ENCODE data around the gene FRMD3. TPM values are rescaled to one million over a fixed set of nuclear protein-coding genes. Genes with fewer than 3 reads are reported as not detected.

The FRMD3 gene
- total RNA-seq, 1 experiment from 2014 or later: 0.55 TPM

DNA sequence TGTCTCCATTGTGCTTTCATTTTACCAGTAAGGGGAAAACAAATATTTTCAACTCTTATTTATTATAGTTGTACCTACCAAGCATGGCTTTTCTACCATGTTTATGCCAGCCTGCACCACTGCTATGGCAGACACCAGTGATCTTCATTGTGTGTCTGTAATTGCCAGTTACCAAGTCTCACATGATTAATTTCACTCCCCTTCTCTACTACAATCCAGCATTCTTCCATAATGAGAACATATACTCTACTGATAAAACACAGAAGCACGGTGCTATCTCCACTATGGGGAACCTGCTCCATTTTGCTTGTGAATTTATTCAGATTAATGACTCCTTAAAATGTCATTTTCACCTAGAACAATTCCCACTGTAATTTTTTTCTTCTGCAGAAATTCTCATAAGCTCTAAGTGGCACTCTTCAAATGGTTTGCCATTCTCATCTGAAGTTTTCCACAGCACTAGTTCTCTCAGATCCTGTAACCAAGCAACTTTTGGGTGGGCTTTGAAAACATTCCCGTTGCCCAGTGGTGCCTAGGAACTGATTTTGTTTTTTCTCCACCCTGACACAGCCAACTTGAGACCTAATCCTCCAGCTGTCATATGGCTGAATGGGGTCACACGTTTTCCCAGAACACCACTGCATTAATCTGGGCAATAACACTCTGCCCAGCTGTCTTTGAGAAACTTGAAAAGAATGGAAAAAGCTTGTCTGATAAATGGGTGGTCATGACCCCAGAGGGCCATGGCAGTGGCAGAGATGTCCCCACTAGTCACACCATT is 252.6 kb downstream of the FRMD3 start:
- no peak overlapping the region for H2BK5ac ChIP-seq (ENCODE audit: insufficient read length, low read length)
- no peak overlapping the region for H3K4ac ChIP-seq (ENCODE audit: low read depth, low read length)
- no peaks in the 10 kb centered on the region for H4K20me1 ChIP-seq (ENCODE audit: control insufficient read depth, insufficient read depth, insufficient read length)
- no peak overlapping the region for H2BK120ac ChIP-seq (ENCODE audit: low read depth, low read length, poor library complexity, severe bottlenecking)
- peaks cover 5 to 11% of the 10 kb centered on the region in 2 experiments; a peak in 2 of 4 replicates for H3K4me1 Mint-ChIP-seq
- no peak overlapping the region for H3T11ph ChIP-seq (ENCODE audit: low read length)
- H3K4me3 Mint-ChIP-seq: no peak overlapping the region
- WGBS (ENCODE audit: extremely low coverage, insufficient read length, low lambda C conversion rate): no CpG with 5 or more reads among the region's 3 CpGs
- no peaks in the 10 kb centered on the region for H3K27me3 ChIP-seq (ENCODE audit: insufficient read depth, low read length)
- no peak overlapping the region for H3K27ac Mint-ChIP-seq
- no peaks in the 10 kb centered on the region for H3K79me1 ChIP-seq (ENCODE audit: insufficient read depth, low read depth, low read length, poor library complexity, severe bottlenecking)
- H3K23me2 ChIP-seq (ENCODE audit: insufficient read length, low read depth, low read length, poor library complexity, severe bottlenecking): no peaks in the 10 kb centered on the region
- no peak overlapping the region for H2BK15ac ChIP-seq (ENCODE audit: low read depth, low read length)
- H2AK5ac ChIP-seq (ENCODE audit: insufficient read length, low read length): no peak overlapping the region
- no peak overlapping the region for H3K9ac ChIP-seq (ENCODE audit: extremely low read depth, insufficient read length, low read length)
- no peak overlapping the region for H2BK20ac ChIP-seq (ENCODE audit: low read depth, low read length, poor library complexity, severe bottlenecking)
- H2AFZ ChIP-seq (ENCODE audit: low read length): no peak overlapping the region
- no peaks in the 10 kb centered on the region for H3K9me3 Mint-ChIP-seq
- no peak overlapping the region for H4K5ac ChIP-seq (ENCODE audit: insufficient read length, low read depth, low read length)
- H3K18ac ChIP-seq (ENCODE audit: insufficient read length, low read depth, low read length): no peak overlapping the region
- H3K4me1 ChIP-seq (ENCODE audit: insufficient read depth, low read length): no peaks in the 10 kb centered on the region; the same call in 1 of the 2 replicates
- no peaks in the 10 kb centered on the region for H3K36me3 Mint-ChIP-seq (ENCODE audit: insufficient read depth in 1 of 3, low read depth in 3 of 3)
- no peak overlapping the region for H3K27ac ChIP-seq (ENCODE audit: insufficient read length, low read depth, low read length)
- H3K79me2 ChIP-seq (ENCODE audit: insufficient read depth, low read length): no peaks in the 10 kb centered on the region
- H3K4me2 ChIP-seq (ENCODE audit: insufficient read depth, insufficient read length, low read length): no peak overlapping the region
- H3K14ac ChIP-seq (ENCODE audit: insufficient read depth, low read length): no peak overlapping the region
- TF ChIP-seq, protein P1, sequence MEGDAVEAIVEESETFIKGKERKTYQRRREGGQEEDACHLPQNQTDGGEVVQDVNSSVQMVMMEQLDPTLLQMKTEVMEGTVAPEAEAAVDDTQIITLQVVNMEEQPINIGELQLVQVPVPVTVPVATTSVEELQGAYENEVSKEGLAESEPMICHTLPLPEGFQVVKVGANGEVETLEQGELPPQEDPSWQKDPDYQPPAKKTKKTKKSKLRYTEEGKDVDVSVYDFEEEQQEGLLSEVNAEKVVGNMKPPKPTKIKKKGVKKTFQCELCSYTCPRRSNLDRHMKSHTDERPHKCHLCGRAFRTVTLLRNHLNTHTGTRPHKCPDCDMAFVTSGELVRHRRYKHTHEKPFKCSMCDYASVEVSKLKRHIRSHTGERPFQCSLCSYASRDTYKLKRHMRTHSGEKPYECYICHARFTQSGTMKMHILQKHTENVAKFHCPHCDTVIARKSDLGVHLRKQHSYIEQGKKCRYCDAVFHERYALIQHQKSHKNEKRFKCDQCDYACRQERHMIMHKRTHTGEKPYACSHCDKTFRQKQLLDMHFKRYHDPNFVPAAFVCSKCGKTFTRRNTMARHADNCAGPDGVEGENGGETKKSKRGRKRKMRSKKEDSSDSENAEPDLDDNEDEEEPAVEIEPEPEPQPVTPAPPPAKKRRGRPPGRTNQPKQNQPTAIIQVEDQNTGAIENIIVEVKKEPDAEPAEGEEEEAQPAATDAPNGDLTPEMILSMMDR (conservative IDR thresholded peaks at IDR 0.05): no peak
- no peak overlapping the region for H3K56ac ChIP-seq (ENCODE audit: insufficient read length, low read depth, low read length)
- no peak overlapping the region for H3K23ac ChIP-seq (ENCODE audit: insufficient read length, low read depth, low read length)
- no peak for DNase-seq
- no peak overlapping the region for H4K91ac ChIP-seq (ENCODE audit: insufficient read length, low read depth, low read length)
- H3K9me3 ChIP-seq (ENCODE audit: control insufficient read depth, low read depth, low read length): no peaks in the 10 kb centered on the region
- H2BK12ac ChIP-seq (ENCODE audit: insufficient read length, low read depth, low read length): no peak overlapping the region
- no peak overlapping the region for H4K8ac ChIP-seq (replicated peaks; ENCODE audit: insufficient read length, low read depth, low read length)
- H3K27me3 Mint-ChIP-seq (ENCODE audit: low read depth): no peaks in the 10 kb centered on the region

Measured in H9 (cell line).